SK-N-MC (cell line): ENCODE data around the gene TBC1D25.
"Not testable (repeated sequence)": the region's sequence is repeated elsewhere in the genome, so short reads cannot be mapped to it uniquely, and the experiment has no call there.

ENCODE experiments used
- DNase-seq: peaks from one replicate; pipeline ENCODE4 v3.0.0-alpha.2; 2011; ENCODE audit warnings: low read depth, low spot score
- H3K27ac ChIP-seq: fragments of 200-600 bp; sonication (generic); 2 replicates; pipeline ENCODE4 v1.5.1; 2016; ENCODE audit warnings: mixed run types
- H3K36me3 ChIP-seq: fragments of 200-600 bp; sonication (generic); 2 replicates; pipeline ENCODE4 v1.6.1; 2017; ENCODE audit warnings: antibody characterized with exemption, low read length, mixed read lengths; ENCODE audit not compliant: insufficient read depth
- H3K4me3 ChIP-seq: fragments of 200-600 bp; sonication (generic); 2 replicates; pipeline ENCODE4 v1.5.1; 2016
- H3K9ac ChIP-seq: fragments of 200-600 bp; sonication (generic); 2 replicates; pipeline ENCODE4 v1.8.0; 2017; ENCODE audit warnings: mixed run types, mixed read lengths; ENCODE audit not compliant: insufficient read length
- H3K9me3 ChIP-seq: fragments of 200-600 bp; sonication (generic); 2 replicates; pipeline ENCODE4 v1.6.1; 2017; ENCODE audit warnings: low read depth, mild to moderate bottlenecking, antibody characterized with exemption, low read length, moderate library complexity, mixed read lengths
- EZH2 ChIP-seq: fragments of 200-600 bp; sonication (generic); IDR thresholded peaks from one replicate; pipeline ENCODE4 v1.6.1; 2017; ENCODE audit warnings: antibody characterized with exemption
- FOXP2 ChIP-seq: optimal IDR thresholded peaks from 2 replicates; pipeline ENCODE3; 2011; ENCODE audit warnings: mild to moderate bottlenecking, moderate library complexity; ENCODE audit not compliant: insufficient read depth; ENCODE audit errors: extremely low read length, control extremely low read depth
- POLR2AphosphoS5 ChIP-seq: IDR thresholded peaks from 2 replicates; pipeline ENCODE4 v1.6.1; 2012; ENCODE audit warnings: mild to moderate bottlenecking, low read depth, low read length, borderline replicate concordance

Gene TBC1D25

GRCh38 chrX:48521353-48522243 is 17.9 kb upstream of the TBC1D25 start, which contains the start of gene EBP:
Gene EBP (plus strand): TSS chrX:48521808. CDS start chrX:48523772, 1,964 bp downstream.
- DNase-seq, result peak; percentile 51
- no peaks in the 10 kb centered on the region for H3K9me3 ChIP-seq
- peak within 1 kb of the TSS; percentile 75 for H3K9ac ChIP-seq
- H3K4me3 ChIP-seq, result peak within 1 kb of the TSS; percentile 86
- H3K27ac ChIP-seq, result peak within 1 kb of the TSS; percentile 46; the same call in 1 of the 2 replicates
- TF ChIP-seq EZH2, result no peak
- peak; percentile 54; the same call in 1 of the 2 replicates for TF ChIP-seq POLR2AphosphoS5
- H3K36me3 ChIP-seq, result peaks cover 17% of the 10 kb centered on the region

- Histone ChIP-seq H3K36me3 (peaks cover 23% of the 10 kb centered on the region), H3K9ac (peak overlapping the region; percentile 75), H3K4me3 (peak overlapping the region; percentile 86), H3K27ac (no peak overlapping the region), H3K9me3 (no peaks in the 10 kb centered on the region)
- TF ChIP-seq FOXP2 (no peak), POLR2AphosphoS5 (no peak), EZH2 (no peak)
- no peak for DNase-seq
Observed at GRCh38 chrX:48522291-48522690, 17.2 kb upstream of the TBC1D25 start.

GRCh38 chrX:48523682-48524081 is 15.8 kb upstream of the TBC1D25 start:
- Histone ChIP-seq H3K27ac (no peak overlapping the region), H3K36me3 (peaks cover 36% of the 10 kb centered on the region), H3K9ac (no peak overlapping the region), H3K4me3 (0 out of 2 replicates have a peak overlapping the region, but pooled peaks have one; percentile 15), H3K9me3 (no peaks in the 10 kb centered on the region)
- DNase-seq, result no peak
- TF ChIP-seq POLR2AphosphoS5 (no peak), EZH2 (no peak), FOXP2 (no peak)

- not testable (repeated sequence) for H3K27ac ChIP-seq, H3K4me3 ChIP-seq, H3K9me3 ChIP-seq, DNase-seq, H3K9ac ChIP-seq
- H3K36me3 ChIP-seq, result peaks cover 38% of the 10 kb centered on the region
Observed at GRCh38 chrX:48525853-48526252, 13.7 kb upstream of the TBC1D25 start.

- no peak overlapping the region for H3K4me3 ChIP-seq
- no peak overlapping the region for H3K27ac ChIP-seq
- no peak overlapping the region for H3K9ac ChIP-seq
- H3K9me3 ChIP-seq, result no peaks in the 10 kb centered on the region
- H3K36me3 ChIP-seq, result peaks cover 27% of the 10 kb centered on the region
- TF ChIP-seq FOXP2 (no peak), EZH2 (no peak), POLR2AphosphoS5 (no peak)
- no peak for DNase-seq
Observed at GRCh38 chrX:48530736-48531135, 8.8 kb upstream of the TBC1D25 start.

- TF ChIP-seq EZH2, result no peak
- Histone ChIP-seq H3K4me3 (no peak overlapping the region), H3K27ac (peak overlapping the region; percentile 50; the same call in 1 of the 2 replicates), H3K9me3 (no peaks in the 10 kb centered on the region), H3K36me3 (peaks cover 23% of the 10 kb centered on the region), H3K9ac (no peak overlapping the region)
- DNase-seq, result no peak
Observed at GRCh38 chrX:48531358-48531959, 8.1 kb upstream of the TBC1D25 start.

GRCh38 chrX:48532161-48532560 is 7.4 kb upstream of the TBC1D25 start:
- H3K9me3 ChIP-seq, result no peaks in the 10 kb centered on the region
- no peak overlapping the region for H3K9ac ChIP-seq
- H3K27ac ChIP-seq, result no peak overlapping the region; the same call in 1 of the 2 replicates
- DNase-seq, result no peak
- H3K4me3 ChIP-seq, result no peak overlapping the region
- peaks cover 16% of the 10 kb centered on the region for H3K36me3 ChIP-seq
- TF ChIP-seq EZH2 (no peak), POLR2AphosphoS5 (no peak), FOXP2 (no peak)

- Histone ChIP-seq H3K27ac (no peak overlapping the region), H3K9ac (no peak overlapping the region)
Observed at GRCh38 chrX:48533165-48533564, 6.3 kb upstream of the TBC1D25 start.

More at GRCh38 chrX:48533165-48533564, 6.3 kb upstream of the TBC1D25 start:
- H3K9me3 ChIP-seq, result no peaks in the 10 kb centered on the region
- no peak for TF ChIP-seq FOXP2
- no peak for TF ChIP-seq EZH2
- TF ChIP-seq POLR2AphosphoS5, result no peak
- DNase-seq, result no peak
- H3K36me3 ChIP-seq, result peaks cover 6% of the 10 kb centered on the region; the same call in 1 of the 2 replicates
- no peak overlapping the region for H3K4me3 ChIP-seq
